Right lobe of liver (tissue), 4 donors: Measurements from ENCODE around the gene SWAP70.

Experiments used
- POLR2A ChIP-seq: fragments of 450-650 bp; IDR thresholded peaks from one replicate; pipeline ENCODE4 v1.6.1; 2017; ENCODE audit warnings: antibody characterized with exemption, mild to moderate bottlenecking
- TF ChIP-seq, protein P1 (sequence below), 4 donors: fragments of 200-600 bp in 3 of 4; fragments of 450-650 bp in 1 of 4; IDR thresholded peaks; one replicate each; pipeline versions ENCODE4 v1.5.1 to v1.8.0; 2016 to 2022; ENCODE audit warnings: antibody characterized with exemption in 4 of 4, mild to moderate bottlenecking in 2 of 4
- donor health status: DM: no; HTN: no; CAD: no.
- donor health status: DM: no; HTN: no; CAD: no.
- donor health status: DM: no; HTN: yes; CAD: no.

GRCh38 chr11:9735919-9736318, 72.0 kb downstream of the SWAP70 start:
- TF ChIP-seq, protein P1, sequence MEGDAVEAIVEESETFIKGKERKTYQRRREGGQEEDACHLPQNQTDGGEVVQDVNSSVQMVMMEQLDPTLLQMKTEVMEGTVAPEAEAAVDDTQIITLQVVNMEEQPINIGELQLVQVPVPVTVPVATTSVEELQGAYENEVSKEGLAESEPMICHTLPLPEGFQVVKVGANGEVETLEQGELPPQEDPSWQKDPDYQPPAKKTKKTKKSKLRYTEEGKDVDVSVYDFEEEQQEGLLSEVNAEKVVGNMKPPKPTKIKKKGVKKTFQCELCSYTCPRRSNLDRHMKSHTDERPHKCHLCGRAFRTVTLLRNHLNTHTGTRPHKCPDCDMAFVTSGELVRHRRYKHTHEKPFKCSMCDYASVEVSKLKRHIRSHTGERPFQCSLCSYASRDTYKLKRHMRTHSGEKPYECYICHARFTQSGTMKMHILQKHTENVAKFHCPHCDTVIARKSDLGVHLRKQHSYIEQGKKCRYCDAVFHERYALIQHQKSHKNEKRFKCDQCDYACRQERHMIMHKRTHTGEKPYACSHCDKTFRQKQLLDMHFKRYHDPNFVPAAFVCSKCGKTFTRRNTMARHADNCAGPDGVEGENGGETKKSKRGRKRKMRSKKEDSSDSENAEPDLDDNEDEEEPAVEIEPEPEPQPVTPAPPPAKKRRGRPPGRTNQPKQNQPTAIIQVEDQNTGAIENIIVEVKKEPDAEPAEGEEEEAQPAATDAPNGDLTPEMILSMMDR (IDR thresholded peaks at IDR 0.05), result no peak
- TF ChIP-seq POLR2A, result no peak
